Measurements from ENCODE around the gene SUPT3H. TPM values are rescaled to one million over a fixed set of nuclear protein-coding genes. Genes with fewer than 3 reads are reported as not detected.
A peak's percentile ranks its signal among the peaks of the same experiment; 100 is the strongest.
"Not testable (repeated sequence)": the region's sequence is repeated elsewhere in the genome, so short reads cannot be mapped to it uniquely, and the experiment has no call there.

The SUPT3H gene
- total RNA-seq, 1 donor from 2014 or later = 16.0 TPM

DNA sequence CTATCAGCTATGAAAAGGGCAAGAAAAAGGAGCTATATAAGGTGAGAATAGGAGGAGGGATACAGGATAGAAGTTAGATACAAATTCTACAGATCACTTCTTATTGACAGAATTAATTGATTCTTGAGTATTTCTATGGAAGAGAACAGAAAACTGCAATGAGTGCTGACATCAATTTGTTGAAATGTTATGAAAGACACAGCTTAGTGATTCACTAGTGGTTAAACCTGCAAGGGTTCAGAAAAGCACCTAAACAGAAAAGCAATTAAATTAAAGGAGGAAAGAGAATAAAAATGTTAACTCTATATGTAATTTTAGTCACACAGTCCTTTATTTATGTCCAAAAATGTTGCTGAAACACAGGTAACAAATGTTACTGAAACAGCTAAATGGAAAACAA lies 304.0 kb downstream of the SUPT3H start:
- H3K4me3 Mint-ChIP-seq (ENCODE audit: unreplicated experiment) = no peak overlapping the region
- no peak for DNase-seq
- H3K9me3 Mint-ChIP-seq (ENCODE audit: unreplicated experiment) = peaks cover 2% of the 10 kb centered on the region
- H3K27ac Mint-ChIP-seq (ENCODE audit: unreplicated experiment) = no peak overlapping the region
- peaks cover 4% of the 10 kb centered on the region for H3K36me3 Mint-ChIP-seq (ENCODE audit: unreplicated experiment)
- TF ChIP-seq, protein P1, sequence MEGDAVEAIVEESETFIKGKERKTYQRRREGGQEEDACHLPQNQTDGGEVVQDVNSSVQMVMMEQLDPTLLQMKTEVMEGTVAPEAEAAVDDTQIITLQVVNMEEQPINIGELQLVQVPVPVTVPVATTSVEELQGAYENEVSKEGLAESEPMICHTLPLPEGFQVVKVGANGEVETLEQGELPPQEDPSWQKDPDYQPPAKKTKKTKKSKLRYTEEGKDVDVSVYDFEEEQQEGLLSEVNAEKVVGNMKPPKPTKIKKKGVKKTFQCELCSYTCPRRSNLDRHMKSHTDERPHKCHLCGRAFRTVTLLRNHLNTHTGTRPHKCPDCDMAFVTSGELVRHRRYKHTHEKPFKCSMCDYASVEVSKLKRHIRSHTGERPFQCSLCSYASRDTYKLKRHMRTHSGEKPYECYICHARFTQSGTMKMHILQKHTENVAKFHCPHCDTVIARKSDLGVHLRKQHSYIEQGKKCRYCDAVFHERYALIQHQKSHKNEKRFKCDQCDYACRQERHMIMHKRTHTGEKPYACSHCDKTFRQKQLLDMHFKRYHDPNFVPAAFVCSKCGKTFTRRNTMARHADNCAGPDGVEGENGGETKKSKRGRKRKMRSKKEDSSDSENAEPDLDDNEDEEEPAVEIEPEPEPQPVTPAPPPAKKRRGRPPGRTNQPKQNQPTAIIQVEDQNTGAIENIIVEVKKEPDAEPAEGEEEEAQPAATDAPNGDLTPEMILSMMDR (IDR thresholded peaks at IDR 0.05; ENCODE audit: partially characterized antibody, unreplicated experiment) = no peak
- H3K4me1 Mint-ChIP-seq (ENCODE audit: low read depth, unreplicated experiment) = no peaks in the 10 kb centered on the region
- peaks cover 3% of the 10 kb centered on the region for H3K27me3 Mint-ChIP-seq (ENCODE audit: unreplicated experiment)

GRCh38 chr6:45072673-45073072 lies 305.1 kb downstream of the SUPT3H start:
- no peaks in the 10 kb centered on the region for H3K27me3 Mint-ChIP-seq (ENCODE audit: unreplicated experiment)
- TF ChIP-seq, protein P1 (IDR thresholded peaks at IDR 0.05; ENCODE audit: partially characterized antibody, unreplicated experiment) = no peak
- H3K27ac Mint-ChIP-seq (ENCODE audit: unreplicated experiment) = no peak overlapping the region
- H3K4me1 Mint-ChIP-seq (ENCODE audit: low read depth, unreplicated experiment) = no peaks in the 10 kb centered on the region
- no peaks in the 10 kb centered on the region for H3K36me3 Mint-ChIP-seq (ENCODE audit: unreplicated experiment)
- DNase-seq = no peak
- no peaks in the 10 kb centered on the region for H3K9me3 Mint-ChIP-seq (ENCODE audit: unreplicated experiment)
- no peak overlapping the region for H3K4me3 Mint-ChIP-seq (ENCODE audit: unreplicated experiment)

- H3K27ac Mint-ChIP-seq (ENCODE audit: unreplicated experiment) = no peak overlapping the region
- no peaks in the 10 kb centered on the region for H3K27me3 Mint-ChIP-seq (ENCODE audit: unreplicated experiment)
- TF ChIP-seq, protein P1 (IDR thresholded peaks at IDR 0.05; ENCODE audit: partially characterized antibody, unreplicated experiment) = no peak
- no peaks in the 10 kb centered on the region for H3K36me3 Mint-ChIP-seq (ENCODE audit: unreplicated experiment)
- DNase-seq = no peak
- no peaks in the 10 kb centered on the region for H3K4me1 Mint-ChIP-seq (ENCODE audit: low read depth, unreplicated experiment)
- no peak overlapping the region for H3K4me3 Mint-ChIP-seq (ENCODE audit: unreplicated experiment)
- H3K9me3 Mint-ChIP-seq (ENCODE audit: unreplicated experiment) = no peaks in the 10 kb centered on the region
Measured at GRCh38 chr6:45072016-45072415, 305.7 kb downstream of the SUPT3H start.

DNA sequence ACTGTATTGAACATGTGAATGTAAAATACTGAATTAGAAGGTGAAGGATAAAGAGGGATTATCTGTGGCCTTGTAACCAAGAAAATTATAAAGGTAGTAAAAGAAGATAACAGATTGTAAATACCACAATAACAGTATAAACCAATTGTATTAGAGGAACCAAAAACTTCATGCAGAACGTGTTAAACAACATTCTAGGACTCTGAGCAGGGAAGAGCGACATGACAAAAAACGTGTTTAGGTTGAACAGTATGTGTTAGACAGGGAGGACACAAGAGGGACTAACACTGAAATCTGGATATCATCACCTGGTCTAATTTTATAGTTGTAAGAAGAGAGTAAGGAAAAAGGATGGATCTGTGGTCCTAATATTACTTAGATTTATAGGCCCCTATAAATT lies 308.6 kb downstream of the SUPT3H start:
- Mint-ChIP-seq H3K27ac (ENCODE audit: unreplicated experiment) (no peak overlapping the region), H3K27me3 (ENCODE audit: unreplicated experiment) (no peaks in the 10 kb centered on the region), H3K4me1 (ENCODE audit: low read depth, unreplicated experiment) (no peaks in the 10 kb centered on the region), H3K36me3 (ENCODE audit: unreplicated experiment) (no peaks in the 10 kb centered on the region), H3K4me3 (ENCODE audit: unreplicated experiment) (no peak overlapping the region), H3K9me3 (ENCODE audit: unreplicated experiment) (no peaks in the 10 kb centered on the region)
- DNase-seq = no peak
- TF ChIP-seq, protein P1 (IDR thresholded peaks at IDR 0.05; ENCODE audit: partially characterized antibody, unreplicated experiment) = no peak

GRCh38 chr6:45067446-45067845 lies 310.3 kb downstream of the SUPT3H start:
- not testable (repeated sequence) for H3K27ac Mint-ChIP-seq (ENCODE audit: unreplicated experiment); H3K9me3 Mint-ChIP-seq (ENCODE audit: unreplicated experiment); H3K36me3 Mint-ChIP-seq (ENCODE audit: unreplicated experiment); DNase-seq; H3K4me3 Mint-ChIP-seq (ENCODE audit: unreplicated experiment); H3K27me3 Mint-ChIP-seq (ENCODE audit: unreplicated experiment); H3K4me1 Mint-ChIP-seq (ENCODE audit: low read depth, unreplicated experiment)

DNA sequence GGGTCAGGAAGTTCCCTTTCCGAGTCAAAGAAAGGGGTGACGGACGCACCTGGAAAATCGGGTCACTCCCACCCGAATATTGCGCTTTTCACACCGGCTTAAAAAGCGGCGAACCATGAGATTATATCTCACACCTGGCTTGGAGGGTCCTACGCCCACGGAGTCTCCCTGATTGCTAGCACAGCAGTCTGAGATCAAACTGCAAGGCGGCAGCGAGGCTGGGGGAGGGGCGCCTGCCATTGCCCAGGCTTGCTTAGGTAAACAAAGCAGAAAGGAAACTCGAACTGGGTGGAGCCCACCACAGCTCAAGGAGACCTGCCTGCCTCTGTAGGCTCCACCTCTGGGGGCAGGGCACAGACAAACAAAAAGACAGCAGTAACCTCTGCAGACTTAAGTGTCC lies 315.1 kb downstream of the SUPT3H start:
- H3K4me3 Mint-ChIP-seq (ENCODE audit: unreplicated experiment) = peak overlapping the region; percentile 59
- not testable (repeated sequence) for H3K36me3 Mint-ChIP-seq (ENCODE audit: unreplicated experiment); H3K27me3 Mint-ChIP-seq (ENCODE audit: unreplicated experiment); DNase-seq; H3K9me3 Mint-ChIP-seq (ENCODE audit: unreplicated experiment); H3K27ac Mint-ChIP-seq (ENCODE audit: unreplicated experiment); H3K4me1 Mint-ChIP-seq (ENCODE audit: low read depth, unreplicated experiment)
